Activated CD8-positive, alpha-beta memory T cell treated with anti-CD3 and anti-CD28 coated beads for 1 hour (primary cell): ENCODE measurements around the gene PHLDA2.
A peak's percentile ranks its signal among the peaks of the same experiment; 100 is the strongest.

ENCODE experiments used
- DNase-seq, 2 donors: peaks; one replicate each; pipeline ENCODE4 v3.0.0-alpha.2; 2020; ENCODE audit warnings: low read depth in 1 of 2; ENCODE audit errors: extremely low read depth in 1 of 2

Gene PHLDA2

GRCh38 chr11:2928605-2929530, at the start of gene PHLDA2:
TSS of gene PHLDA2 (minus strand) at chr11:2929420. CDS start at chr11:2929364, 56 bp downstream.
- no peak for DNase-seq

- DNase-seq: no peak
These were observed 47.9 kb upstream of the PHLDA2 start for GRCh38 chr11:2977113-2977512.

GRCh38 chr11:2976294-2977063, 47.3 kb upstream of the PHLDA2 start:
- DNase-seq: no peak

- DNase-seq: peak; percentile 11 to 24
These were observed 46.4 kb upstream of the PHLDA2 start for GRCh38 chr11:2975594-2975993.

GRCh38 chr11:2974272-2974671, 45.1 kb upstream of the PHLDA2 start:
- no peak for DNase-seq

- no peak for DNase-seq
These were observed 39.2 kb upstream of the PHLDA2 start for GRCh38 chr11:2968341-2968900.

- no peak for DNase-seq
These were observed 35.6 kb upstream of the PHLDA2 start for GRCh38 chr11:2964782-2965181.

- no peak for DNase-seq
These were observed 34.5 kb upstream of the PHLDA2 start for GRCh38 chr11:2963761-2964160.

GRCh38 chr11:2963112-2963754, 34.0 kb upstream of the PHLDA2 start:
- no peak for DNase-seq

GRCh38 chr11:2961080-2961479, 31.9 kb upstream of the PHLDA2 start:
- DNase-seq: no peak

GRCh38 chr11:2960139-2960538, 30.9 kb upstream of the PHLDA2 start:
- no peak for DNase-seq

GRCh38 chr11:2958251-2958650, 29.0 kb upstream of the PHLDA2 start:
- DNase-seq: no peak

- DNase-seq: no peak
These were observed 26.8 kb upstream of the PHLDA2 start for GRCh38 chr11:2955906-2956476.

- DNase-seq: no peak
These were observed 25.0 kb upstream of the PHLDA2 start for GRCh38 chr11:2954263-2954662.

- no peak for DNase-seq
These were observed 23.1 kb upstream of the PHLDA2 start for GRCh38 chr11:2952290-2952689.

- DNase-seq: no peak
These were observed 22.3 kb upstream of the PHLDA2 start for GRCh38 chr11:2951231-2952110.

GRCh38 chr11:2950825-2951224, 21.6 kb upstream of the PHLDA2 start:
- no peak for DNase-seq

GRCh38 chr11:2949920-2950319, 20.7 kb upstream of the PHLDA2 start:
- no peak for DNase-seq

- no peak for DNase-seq
These were observed 18.5 kb upstream of the PHLDA2 start for GRCh38 chr11:2947744-2948143.
